ENCODE measurements around the gene PLCG1. TPM values are rescaled to one million over a fixed set of nuclear protein-coding genes. Genes with fewer than 3 reads are reported as not detected.
A peak's percentile ranks its signal among the peaks of the same experiment; 100 is the strongest.

Gene PLCG1
- polyA plus RNA-seq, 10 donors, result 56.3 to 122 (median 87.0) TPM

GRCh38 chr20:41176711-41177552 lies 39.6 kb downstream of the PLCG1 start:
- no peak for DNase-seq

- peak; percentile 30 to 85 (median 45) for DNase-seq
These were observed 40.3 kb downstream of the PLCG1 start for GRCh38 chr20:41177636-41178035.

- no peak for DNase-seq
These were observed 41.2 kb downstream of the PLCG1 start for GRCh38 chr20:41178495-41178894.

- DNase-seq, result no peak
These were observed 41.6 kb downstream of the PLCG1 start for GRCh38 chr20:41178904-41179432.

- DNase-seq, result no peak
These were observed 42.6 kb downstream of the PLCG1 start for GRCh38 chr20:41179961-41180360.

- no peak for DNase-seq
These were observed 43.4 kb downstream of the PLCG1 start for GRCh38 chr20:41180599-41181333.

GRCh38 chr20:41181567-41181966 lies 44.2 kb downstream of the PLCG1 start:
- DNase-seq, result no peak

GRCh38 chr20:41182296-41183212 lies 45.2 kb downstream of the PLCG1 start:
- no peak for DNase-seq

GRCh38 chr20:41183391-41183790 lies 46.0 kb downstream of the PLCG1 start:
- DNase-seq, result no peak

- no peak for DNase-seq
These were observed 46.5 kb downstream of the PLCG1 start for GRCh38 chr20:41183831-41184230.

- no peak for DNase-seq
These were observed 47.8 kb downstream of the PLCG1 start for GRCh38 chr20:41185013-41185757.

GRCh38 chr20:41187668-41188067 lies 50.3 kb downstream of the PLCG1 start:
- DNase-seq, result no peak

- no peak for DNase-seq
These were observed 54.5 kb downstream of the PLCG1 start for GRCh38 chr20:41191562-41192500.

GRCh38 chr20:41192575-41192974 lies 55.2 kb downstream of the PLCG1 start:
- no peak for DNase-seq

GRCh38 chr20:41196653-41197225 lies 59.4 kb downstream of the PLCG1 start:
- no peak for DNase-seq

GRCh38 chr20:41198443-41198842 lies 61.1 kb downstream of the PLCG1 start:
- no peak for DNase-seq

- no peak for DNase-seq
These were observed 63.3 kb downstream of the PLCG1 start for GRCh38 chr20:41200446-41201202.

GRCh38 chr20:41201760-41202159 lies 64.4 kb downstream of the PLCG1 start:
- no peak for DNase-seq

- no peak for DNase-seq
These were observed 65.1 kb downstream of the PLCG1 start for GRCh38 chr20:41202426-41202825.
